GOT3 (cell line): ENCODE results near the gene MDP1.
A peak's percentile ranks its signal among the peaks of the same experiment; 100 is the strongest.
"Not testable (repeated sequence)": the region's sequence is repeated elsewhere in the genome, so short reads cannot be mapped to it uniquely, and the experiment has no call there.

Experiments
- DNase-seq: peaks from one replicate; lab custom pipeline; 2025; ENCODE audit warnings: mixed read lengths; lab: John Stamatoyannopoulos, UW

MDP1 gene

DNA sequence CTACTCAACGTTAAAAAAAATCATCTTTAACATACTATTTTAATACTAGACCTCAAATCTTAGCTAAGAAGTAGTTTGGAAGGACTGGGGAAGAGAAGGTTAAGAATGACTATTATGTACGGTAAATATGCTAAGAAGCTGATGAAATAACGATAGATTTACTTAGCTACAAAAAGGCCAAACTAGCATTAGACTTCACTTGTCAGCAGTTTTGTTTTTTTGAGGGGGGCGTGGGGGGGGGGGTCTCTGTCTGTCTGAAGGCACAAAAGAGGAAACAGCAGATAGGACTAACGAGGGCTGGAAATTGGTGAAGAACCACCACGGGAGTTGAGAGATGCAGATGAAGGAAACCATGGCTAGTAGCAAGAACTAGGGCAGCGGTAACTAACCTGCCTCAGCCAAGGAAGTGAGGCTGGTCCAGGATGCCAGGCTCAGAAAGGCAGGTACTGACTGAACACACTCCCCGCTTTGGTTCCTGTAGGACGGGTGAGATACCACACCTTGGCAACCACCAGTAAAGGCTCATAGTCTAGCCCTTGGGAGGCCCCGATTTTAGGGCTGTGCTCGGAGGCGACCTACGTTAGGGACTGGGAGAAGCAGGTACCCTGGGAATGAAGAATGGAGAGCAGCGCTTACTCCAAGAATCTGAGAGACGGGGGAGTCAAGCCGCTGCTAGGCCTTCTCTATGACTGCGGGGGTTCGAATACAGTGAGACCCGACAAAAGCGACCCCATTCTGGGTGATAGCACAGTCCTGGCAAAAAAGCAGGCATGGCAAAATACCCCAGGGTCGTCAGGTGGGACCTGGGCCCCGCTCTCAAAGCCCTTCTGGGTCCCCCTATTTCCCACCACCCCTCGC lies 15.6 kb upstream of the MDP1 start:
- no peak for DNase-seq

DNA sequence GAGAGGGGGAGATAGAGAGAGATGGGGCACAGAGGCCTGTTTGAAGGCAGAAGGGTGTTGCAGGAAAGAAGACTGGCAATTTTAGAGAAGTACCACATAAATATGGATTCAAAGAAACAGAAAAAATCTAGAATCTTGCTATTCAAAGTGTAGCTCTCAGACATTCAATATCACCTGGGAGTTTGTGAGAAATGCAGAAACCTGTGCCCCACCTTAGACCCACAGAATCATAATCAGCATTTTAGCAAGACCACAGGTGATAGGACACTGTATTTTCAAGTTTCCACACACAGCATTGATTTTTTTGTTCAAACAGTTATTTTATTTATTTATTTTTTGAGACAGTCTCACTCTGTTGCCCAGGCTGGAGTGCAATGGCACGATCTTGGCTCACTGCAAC lies 13.0 kb upstream of the MDP1 start:
- no peak for DNase-seq

DNA sequence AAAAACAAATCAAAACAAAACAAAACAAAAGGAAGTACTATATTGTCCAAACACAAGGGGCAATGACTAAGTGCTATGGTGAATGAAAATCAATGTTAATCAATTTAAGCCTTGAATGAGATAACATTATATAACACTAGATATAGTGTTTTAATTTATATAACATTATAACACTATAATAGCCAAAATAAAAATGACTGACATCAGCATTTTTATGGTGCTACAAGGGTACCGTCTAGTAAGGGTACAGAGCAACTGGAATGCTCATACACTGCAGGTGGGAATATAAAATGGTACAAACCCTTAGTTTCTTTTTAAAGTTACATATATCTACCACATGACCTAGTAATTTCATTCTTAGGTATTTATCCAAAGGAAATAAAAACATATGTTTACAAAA lies 10.6 kb upstream of the MDP1 start:
- no peak for DNase-seq

DNA sequence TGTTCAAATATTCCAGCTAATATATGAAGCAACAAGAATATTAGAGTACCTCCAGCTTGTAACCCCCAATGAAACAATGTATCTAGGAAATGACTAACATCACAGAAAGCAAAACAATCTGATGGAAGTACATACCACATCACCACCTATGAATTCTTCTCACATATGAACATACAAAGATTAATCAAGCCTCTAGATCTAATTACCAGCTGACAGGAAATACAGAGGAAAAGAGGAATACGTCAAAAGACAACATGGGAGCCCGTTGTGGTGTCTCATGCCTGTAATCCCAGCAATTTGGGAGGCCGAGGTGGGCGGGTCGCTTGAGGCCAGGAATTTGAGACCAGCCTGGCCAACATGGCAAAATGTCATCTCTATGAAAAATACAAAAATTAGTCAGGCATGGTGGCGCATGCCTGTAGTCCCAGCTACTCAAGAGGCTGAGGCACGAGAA lies 8.8 kb upstream of the MDP1 start:
- no peak for DNase-seq

DNA sequence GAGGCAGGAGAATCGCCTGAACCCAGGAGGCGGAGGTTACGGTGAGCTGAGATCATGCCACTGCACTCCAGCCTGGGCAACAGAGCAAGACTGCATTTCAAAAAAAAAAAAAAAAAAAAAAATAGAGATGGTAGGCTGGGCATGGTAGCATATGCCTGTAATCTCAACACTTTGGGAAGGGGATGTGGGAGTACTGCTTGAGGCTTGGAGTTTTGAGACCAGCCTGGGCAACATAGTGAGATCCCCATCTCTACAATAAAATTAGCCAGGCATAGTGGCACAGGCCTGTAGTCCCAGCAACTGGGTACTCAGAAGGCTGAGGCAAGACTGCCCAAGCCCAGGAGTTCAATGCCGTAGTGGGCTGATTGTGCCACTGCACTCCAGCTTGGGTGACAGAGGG lies 7.1 kb upstream of the MDP1 start:
- not testable (repeated sequence) for DNase-seq

DNA sequence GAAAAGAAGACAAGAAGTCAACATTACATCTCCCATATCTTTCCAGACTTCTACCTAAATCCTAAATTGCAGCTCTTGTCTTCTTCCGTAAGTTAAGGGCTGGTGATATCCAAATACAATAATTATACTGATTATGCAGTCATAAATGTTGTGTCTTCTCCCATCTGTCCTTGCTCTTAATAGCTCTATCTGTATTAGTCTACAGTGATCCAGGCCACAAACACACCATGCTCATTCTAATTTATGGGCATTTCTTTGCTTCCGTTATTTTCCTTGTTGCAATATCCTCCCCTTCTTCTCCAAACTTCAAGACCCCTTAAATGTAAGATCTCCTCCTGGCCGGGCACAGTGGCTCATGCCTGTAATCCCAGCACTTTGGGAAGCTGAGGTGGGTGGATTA lies 3.7 kb upstream of the MDP1 start:
- DNase-seq = no peak

DNA sequence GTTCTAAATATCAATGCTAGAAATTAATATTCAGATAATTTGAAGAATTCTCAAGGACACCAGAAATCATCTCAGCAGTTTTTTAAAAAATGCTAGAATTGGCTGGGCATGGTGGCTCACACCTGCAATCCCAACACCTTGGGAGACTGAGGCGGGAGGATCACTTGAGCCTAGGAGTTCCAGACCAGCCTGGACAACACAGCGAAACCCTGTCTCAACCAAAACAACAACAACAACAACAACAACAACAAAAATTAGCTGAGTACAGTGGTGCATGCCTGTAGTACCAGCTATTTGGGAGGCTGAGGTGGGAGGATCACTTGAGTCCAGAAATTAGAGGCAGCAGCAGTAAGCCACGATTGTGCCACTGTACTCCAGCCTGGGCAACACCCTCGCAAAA lies 3.2 kb upstream of the MDP1 start:
- no peak for DNase-seq

DNA sequence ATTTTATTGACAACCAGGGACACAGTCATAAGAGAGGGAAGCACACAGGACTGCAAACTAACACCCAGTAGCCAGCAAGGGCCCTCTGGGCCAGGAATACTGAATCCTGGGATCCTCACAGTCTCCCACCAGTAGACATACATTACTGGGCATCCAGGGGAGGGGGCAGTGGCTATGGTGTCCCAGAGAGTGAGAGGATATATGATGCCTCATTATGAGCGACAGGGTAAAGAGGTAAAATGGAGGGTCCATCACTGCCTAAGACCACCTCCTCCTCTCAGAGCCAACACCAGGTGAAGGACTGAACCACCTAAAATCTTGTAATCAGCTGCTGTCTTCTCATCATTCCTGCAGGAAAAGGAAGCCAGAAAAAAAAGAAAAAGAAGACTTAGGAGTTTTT lies 1.0 kb upstream of the MDP1 start:
- DNase-seq = not testable (repeated sequence)

DNA sequence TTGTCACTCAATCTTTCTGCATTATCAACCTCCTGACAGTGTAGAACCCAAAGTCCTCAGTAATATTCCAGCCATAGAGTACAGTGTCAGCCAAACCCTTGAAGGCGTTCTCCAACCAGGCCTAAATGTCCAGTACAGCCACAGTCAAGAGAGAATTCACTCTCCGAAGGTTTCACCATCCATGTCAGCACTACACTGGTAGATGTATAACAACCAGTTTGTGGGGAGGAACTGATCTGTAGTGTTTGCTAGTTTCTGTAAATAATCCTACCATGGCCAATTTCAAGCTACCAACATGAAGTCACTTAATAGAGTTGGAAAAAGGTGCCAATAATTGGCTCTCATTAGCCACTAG lies 456 bp upstream of the MDP1 start:
- no peak for DNase-seq

DNA sequence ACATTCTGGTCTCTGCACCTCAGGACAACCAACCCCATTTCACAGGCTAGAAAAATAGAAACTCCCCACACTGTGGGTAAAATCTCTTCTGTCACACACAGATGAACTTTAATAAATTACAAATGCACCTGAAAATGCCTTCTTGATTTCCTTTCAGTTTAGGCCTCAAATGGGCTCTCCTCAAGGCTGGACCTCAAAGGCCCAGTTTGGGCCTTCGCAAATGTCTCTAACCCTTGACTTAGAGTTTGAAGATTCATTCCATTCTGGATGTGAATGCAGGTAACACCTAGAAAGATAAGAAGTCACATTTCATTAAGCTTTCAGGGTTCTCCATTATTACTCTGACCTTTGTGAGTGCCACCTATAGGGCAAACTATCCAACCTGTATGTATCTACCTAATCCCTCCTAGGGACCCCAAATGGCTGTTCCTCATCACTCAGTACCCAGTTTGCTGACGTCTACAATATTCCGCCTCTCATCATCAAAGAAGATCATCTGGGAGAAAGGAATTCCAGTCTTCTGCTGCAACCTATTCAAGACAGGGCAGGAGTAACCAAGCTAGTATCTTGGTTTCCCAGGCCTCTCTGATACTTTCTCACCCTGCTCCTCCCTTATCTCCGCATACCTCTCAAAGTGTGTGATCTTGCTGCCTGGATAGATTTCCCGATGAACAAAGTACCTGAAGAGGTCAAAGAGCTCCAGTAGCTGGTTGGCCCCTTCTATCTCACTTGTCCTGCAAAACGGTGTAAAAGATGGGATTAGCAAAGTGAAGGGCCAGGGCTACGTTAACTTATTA lies 1.8 kb downstream of the MDP1 start:
- no peak for DNase-seq

DNA sequence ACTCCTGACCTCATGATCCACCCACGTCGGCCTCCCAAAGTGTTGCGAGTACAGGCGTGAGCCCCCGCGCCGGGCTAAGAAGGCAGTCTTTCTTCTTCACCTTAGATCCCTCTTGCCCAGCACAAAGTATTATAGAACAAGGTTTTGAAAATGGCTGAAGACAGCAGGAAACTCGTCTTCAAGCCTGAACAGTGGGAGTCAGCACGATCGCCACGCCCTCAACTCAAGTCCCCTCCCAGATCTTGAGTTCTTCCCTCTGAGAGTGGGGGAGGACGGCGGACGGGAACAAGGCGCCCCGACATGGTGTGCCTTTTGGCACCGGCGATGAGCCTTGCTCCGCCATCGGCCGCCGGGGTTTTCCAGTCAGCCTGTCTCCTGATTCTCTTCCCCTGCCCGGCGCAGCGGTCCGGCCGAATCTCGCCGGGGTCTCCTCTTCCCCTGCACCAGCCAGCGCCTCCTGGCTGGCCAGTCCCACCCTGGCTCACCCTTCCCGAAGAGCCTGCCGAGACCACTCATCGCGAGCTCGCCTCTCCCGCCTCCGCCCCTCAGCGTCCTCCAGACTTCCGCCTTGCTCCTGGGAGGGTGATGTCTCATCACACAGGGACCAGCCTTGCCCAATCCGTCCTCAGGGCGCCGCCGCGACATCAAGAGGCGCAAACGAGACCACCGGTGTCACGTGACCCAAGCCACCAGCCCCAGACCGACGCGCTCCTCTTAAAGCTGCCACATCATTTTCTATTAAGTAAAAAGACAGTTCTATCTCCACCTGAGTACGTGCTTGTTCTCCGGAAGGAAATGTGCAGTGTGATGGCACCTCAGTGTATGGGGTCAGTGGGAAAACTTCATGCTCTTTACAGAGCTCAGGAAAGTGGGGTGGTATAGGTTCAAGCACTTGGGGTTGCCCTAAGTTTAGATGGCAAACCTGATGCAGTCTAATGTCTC lies 2.7 kb downstream of the MDP1 start, which contains the start of gene CHMP4A:
CHMP4A (minus strand) TSS at position 565 of the 942 bp plus-strand sequence; CDS start at position 516, 49 bp downstream.
- peak; percentile 71 for DNase-seq

DNA sequence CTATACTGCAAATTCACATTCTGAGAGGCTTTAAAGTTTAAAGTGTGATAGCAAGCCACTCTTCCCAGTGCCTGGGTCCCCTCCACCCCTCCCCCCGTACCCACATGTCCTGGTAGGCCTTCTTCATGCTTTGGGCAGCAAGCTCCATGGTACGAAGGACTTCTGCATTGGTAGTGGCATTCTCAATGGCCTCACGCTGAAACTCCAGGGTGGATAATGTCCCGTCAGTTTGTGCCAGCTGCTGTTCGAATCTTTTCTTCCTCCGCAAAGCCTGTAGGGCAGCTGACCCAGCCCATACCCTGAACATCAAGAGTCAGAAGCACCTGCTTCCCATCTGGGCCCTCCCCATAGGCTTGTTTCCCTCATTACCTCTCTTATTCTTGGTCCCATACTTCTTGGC lies 4.6 kb downstream of the MDP1 start:
- DNase-seq = no peak

DNA sequence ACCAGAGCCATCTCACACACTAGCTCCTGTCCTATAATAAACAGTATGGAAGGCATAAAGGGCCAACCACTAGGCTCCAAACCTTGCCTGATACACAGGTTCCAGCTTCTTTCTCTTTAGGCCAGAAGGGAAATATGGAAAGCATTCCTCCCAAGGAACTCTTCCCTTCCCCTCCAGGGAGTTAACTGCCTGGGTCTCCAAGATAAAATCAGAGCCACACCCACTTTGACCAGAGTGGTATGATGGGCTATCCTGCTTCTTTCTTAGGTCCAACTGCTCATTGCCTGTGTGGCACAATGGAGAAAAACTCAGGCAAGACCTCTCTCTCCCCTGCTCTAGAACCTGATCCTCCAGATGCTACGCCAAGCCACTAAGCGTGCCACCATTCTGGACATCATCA lies 8.2 kb downstream of the MDP1 start:
- no peak for DNase-seq

DNA sequence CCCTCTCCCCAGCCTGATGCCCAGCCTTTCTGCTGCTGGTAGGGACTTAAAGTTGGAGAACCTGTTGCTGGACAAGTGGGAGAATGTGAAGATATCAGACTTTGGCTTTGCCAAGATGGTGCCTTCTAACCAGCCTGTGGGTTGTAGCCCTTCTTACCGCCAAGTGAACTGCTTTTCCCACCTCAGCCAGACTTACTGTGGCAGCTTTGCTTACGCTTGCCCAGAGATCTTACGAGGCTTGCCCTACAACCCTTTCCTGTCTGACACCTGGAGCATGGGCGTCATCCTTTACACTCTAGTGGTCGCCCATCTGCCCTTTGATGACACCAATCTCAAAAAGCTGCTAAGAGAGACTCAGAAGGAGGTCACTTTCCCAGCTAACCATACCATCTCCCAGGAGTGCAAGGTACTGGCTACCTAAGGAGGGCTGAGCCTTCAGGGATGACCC lies 8.7 kb downstream of the MDP1 start:
- no peak for DNase-seq

DNA sequence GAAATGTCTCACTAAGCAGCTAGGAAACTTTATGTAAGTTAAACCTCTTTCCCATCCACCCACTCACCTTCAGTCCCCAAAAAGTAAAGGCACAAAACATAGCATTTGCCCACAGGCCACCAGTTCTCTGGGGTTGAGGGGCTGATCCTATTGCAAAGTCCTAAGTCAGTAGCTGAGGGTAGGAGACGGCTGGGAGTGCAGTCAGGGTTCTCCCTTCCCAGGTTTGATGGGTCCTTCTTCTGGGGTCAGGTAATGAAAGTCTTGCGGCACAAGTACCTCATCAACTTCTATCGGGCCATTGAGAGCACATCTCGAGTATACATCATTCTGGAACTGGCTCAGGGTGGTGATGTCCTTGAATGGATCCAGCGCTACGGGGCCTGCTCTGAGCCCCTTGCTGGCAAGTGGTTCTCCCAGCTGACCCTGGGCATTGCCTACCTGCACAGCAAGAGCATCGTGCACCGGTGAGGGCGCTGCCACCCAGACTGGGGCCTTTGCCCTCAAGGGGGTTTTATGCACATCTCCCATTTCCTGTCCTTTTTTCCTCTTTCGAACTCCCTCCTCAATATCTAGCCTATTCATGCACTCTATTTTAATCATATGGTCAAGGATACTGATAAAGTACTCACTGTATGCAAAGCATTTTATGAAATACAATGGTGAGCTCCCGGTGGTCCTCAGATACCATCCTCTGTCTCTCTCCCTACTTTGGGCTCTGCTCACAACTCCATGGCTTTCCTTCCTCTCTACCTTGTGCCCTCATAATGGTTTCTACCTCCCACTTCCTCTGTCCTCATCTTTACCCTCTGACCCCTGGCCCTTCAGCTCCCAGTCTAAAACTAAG lies 9.4 kb downstream of the MDP1 start:
- no peak for DNase-seq

DNA sequence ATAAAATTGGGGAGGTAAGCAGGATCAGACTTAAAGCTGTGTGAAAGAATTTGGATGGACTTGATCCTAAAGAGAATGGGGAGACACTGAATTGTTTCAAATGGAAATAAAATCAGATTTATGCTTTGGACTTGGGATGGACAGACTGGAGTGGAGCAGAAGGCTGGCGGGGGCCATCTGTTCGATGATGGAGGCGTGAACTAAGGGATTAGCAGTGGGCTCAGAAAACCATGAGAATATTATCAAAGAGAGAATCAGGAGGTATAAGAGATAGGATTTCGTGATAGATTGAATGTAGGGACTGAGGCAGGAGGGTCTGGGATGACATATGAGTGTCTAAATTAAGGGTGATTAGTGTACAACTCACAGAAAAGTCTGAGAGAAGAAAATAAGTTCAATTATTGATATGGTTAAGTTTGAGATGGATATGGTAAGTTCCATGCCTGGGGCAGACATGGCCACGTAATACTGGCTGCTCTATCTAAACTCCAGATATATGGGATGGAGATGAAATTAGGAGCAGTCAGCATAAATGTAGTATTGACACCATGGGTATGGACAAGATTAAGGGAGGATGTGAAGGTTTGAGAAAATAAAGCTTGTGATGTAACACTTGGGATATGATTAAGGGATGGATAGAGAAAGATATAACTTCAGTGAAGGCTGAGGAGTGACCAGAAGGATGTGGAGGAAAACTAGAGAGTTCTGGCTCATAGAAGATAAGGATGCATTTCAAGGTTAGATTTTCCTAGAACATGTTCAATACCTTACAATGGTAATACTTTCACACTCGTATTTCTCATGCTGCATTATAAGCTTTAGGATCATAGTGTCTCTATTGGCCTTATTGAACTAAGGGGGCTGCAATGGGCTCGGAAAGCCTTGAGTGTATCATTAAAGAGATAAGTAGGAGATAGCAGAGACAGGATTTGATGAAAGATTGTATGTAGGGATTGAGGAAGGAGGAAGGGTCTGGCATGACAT lies 11.4 kb downstream of the MDP1 start:
- no peak for DNase-seq

DNA sequence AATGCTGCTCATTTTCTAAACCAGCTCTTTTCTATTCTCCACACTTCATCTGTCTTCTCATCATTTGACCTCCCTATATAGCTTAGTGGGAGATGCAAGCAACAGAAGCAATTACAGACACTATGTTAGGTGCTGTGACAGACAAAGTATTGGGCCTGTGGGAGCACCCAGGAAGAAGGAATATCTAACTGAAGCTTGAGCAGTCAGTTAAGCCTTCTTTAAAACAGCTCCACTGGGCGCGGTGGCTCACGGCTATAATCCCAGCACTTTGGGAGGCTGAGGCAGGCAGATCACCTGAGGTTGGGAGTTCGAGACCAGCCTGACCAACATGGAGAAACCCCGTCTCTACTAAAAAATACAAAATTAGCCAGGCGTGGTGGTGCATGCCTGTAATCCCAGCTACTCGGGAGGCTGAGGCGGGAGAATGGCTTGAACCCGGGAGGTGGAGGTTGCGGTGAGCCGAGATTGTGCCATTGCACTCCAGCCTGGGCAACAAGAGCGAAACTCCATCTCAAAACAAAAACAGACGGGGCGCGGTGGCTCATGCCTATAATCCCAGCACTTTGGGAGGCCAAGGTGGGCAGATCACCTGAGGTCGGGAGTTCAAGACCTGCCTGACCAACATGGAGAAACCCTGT lies 12.5 kb downstream of the MDP1 start:
- not testable (repeated sequence) for DNase-seq

DNA sequence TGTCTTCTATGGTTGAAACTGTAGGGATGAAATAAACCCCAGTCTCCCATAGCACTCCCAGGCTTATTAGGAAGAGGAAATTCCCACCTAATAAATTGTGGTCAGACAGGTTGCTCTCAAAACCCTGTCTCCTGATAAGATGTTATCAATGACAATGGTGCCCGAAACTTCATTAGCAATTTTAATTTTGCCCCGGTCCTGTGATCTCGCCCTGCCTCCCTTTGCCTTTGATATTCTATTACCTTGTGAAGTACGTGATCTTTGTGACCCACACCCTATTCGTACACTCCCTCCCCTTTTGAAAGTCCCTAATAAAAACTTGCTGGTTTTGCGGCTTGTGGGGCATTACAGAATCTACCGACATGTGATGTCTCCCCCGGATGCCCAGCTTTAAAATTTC lies 13.3 kb downstream of the MDP1 start:
- not testable (repeated sequence) for DNase-seq

DNA sequence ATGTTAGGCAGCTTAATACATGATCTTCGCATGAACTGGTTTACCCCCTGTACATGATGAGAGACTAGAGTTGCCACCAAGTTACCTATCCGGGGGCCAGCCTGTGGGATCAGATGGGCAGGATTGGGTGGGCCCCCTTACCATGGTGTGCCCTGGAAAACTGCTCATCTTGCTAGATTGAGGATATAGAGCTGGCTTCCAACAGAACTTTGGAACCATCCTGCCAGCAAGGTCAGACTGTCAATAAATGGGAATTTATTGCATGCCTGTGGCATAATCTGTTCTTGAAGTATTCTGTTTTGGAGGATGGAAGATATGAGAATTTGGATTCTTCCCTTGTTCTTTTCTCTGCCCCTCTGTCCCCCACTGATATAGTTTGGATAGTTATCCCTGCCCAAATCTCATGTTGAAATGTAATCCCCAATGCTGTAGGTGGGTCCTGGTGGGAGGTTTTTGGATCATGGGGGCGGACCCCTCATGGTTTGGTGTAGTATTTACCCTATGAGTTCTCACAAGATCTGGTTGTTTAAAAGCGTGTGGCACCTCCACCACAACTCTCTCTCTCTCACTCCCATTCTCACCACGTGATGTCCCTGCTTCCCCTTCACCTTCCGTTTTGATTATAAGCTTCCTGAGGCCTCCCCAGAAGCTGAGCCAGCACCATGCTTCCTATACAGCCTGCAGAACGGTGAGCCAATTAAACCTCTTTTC lies 16.9 kb downstream of the MDP1 start:
- no peak for DNase-seq
